ENCODE results near the gene HSDL2. TPM values are rescaled to one million over a fixed set of nuclear protein-coding genes. Genes with fewer than 3 reads are reported as not detected.
A peak's percentile ranks its signal among the peaks of the same experiment; 100 is the strongest.

HSDL2 gene
- total and polyA plus RNA-seq, 10 of the 15 experiments (the other 5 are each of a cell fraction or from before 2014, with no cell fraction given): 20.9 to 46.1 (median 27.0) TPM

GRCh38 chr9:112382501-112383364 is 2.8 kb downstream of the HSDL2 start:
- SMC1A ChIA-PET (ENCODE audit: uncharacterized antibody, unreplicated experiment): no interaction called here
- TSS peak; percentile 53 for BruUV-seq (replicated peaks)

More at GRCh38 chr9:112382501-112383364, 2.8 kb downstream of the HSDL2 start:
- Histone ChIP-seq H3K9me3 (replicated peaks; ENCODE audit: control insufficient read depth, insufficient read depth, low read length) (no peaks in the 10 kb centered on the region), H3K4me1 (ENCODE audit: control insufficient read depth, insufficient read depth, low read length) (peaks cover 16% of the 10 kb centered on the region), H2AFZ (ENCODE audit: control insufficient read depth, low read depth, low read length) (no peak overlapping the region), H3K27me3 (replicated peaks in 1 of 2; ENCODE audit: control insufficient read depth in 2 of 2, insufficient read depth in 2 of 2, low read length in 1 of 2) (no peaks in the 10 kb centered on the region), H4K20me1 (ENCODE audit: control insufficient read depth, insufficient read depth) (no peaks in the 10 kb centered on the region), H3K36me3 (ENCODE audit: control insufficient read depth in 2 of 2, insufficient read depth in 2 of 2, low read length in 1 of 2) (no peaks in the 10 kb centered on the region), H3K4me2 (ENCODE audit: control insufficient read depth, insufficient read depth) (peak overlapping the region; percentile 55), H3K27ac (ENCODE audit: control insufficient read depth, insufficient read depth) (no peak overlapping the region), H3K79me2 (ENCODE audit: control insufficient read depth, insufficient read depth, low read length) (peaks cover 39% of the 10 kb centered on the region), H3K4me3 (no peak overlapping the region), H3K9ac (ENCODE audit: control insufficient read depth, insufficient read depth, low read length) (no peak overlapping the region)
- ChIA-PET CTCF (no interaction called here), RAD21 (ENCODE audit: unreplicated experiment) (interaction anchor here (1.2 kb wide), 1 partner anchor 329 kb away, joined by 3 read pairs; no protein-coding TSS in a partner anchor), POLR2A (no interaction called here)
- in situ Hi-C loops (cut with MboI): no loop called here
- no peak for FAIRE-seq
- ATAC-seq: no peak
- WGBS (ENCODE audit: insufficient coverage, insufficient replicate concordance, low lambda C conversion rate, missing lambda C conversion rate): 36% methylated on average over 11 of the region's 11 CpGs
- intact Hi-C loops (cut with micrococcal nuclease; ENCODE audit: unreplicated experiment): loop anchor here (5.0 kb wide), 1 partner anchor 435 kb away; no protein-coding TSS in a partner anchor
- TF ChIP-seq KLF5 (IDR thresholded peaks at IDR 0.05; ENCODE audit: partially characterized antibody) (no peak), ZSCAN29 (IDR thresholded peaks at IDR 0.05) (no peak), BCLAF1 (IDR thresholded peaks at IDR 0.05) (no peak), PKNOX1 (IDR thresholded peaks at IDR 0.05) (no peak), MLLT1 (IDR thresholded peaks at IDR 0.05) (no peak), SPI1 (IDR thresholded peaks at IDR 0.05; ENCODE audit: borderline replicate concordance, insufficient read depth, low read depth, low read length) (no peak), RUNX3 (IDR thresholded peaks at IDR 0.05; ENCODE audit: low read length) (no peak)
- no peak for DNase-seq (ENCODE audit: low read depth, low spot score)
